ENCODE results near the gene SLC12A7. TPM values are rescaled to one million over a fixed set of nuclear protein-coding genes. Genes with fewer than 3 reads are reported as not detected.

Gene SLC12A7
- total and polyA plus RNA-seq, 11 donors: 66.3 to 159 (median 128) TPM

DNA sequence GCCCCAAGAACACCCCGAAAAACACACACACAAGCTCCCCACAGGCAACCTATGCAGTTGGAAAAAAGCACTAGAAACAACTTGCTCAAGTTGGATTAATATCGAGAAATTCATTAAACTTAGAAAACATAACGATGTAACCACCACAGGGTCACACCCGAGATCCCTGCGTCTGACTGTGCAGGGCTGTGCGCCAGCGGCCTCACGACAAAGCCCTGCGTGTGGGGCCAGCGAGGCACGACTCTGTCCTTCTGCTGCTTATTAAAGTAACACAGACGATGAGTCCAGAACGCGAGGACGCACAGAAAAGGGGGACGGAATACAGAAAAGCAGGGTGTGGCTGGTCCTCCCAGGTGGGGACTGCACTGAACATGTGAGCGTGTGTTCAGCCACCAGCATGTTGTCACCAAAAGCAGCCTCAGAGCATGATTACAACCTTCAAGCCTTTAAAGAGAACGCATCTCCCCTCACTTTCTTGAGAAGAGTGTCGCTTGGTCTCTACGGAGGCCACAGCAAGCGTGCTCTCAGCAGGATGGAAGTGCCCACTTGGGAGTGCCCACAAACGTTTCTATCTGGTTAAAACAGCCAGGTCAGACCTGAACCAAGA lies 14.4 kb downstream of the SLC12A7 start:
- DNase-seq (no peak), ATAC-seq (no peak)
- intact Hi-C loops (cut with DNase I): no loop called here
- no peaks in the 10 kb centered on the region for H3K27me3 ChIP-seq
- no peak for TF ChIP-seq POLR2A (IDR thresholded peaks at IDR 0.05)
- TF ChIP-seq, protein P1, sequence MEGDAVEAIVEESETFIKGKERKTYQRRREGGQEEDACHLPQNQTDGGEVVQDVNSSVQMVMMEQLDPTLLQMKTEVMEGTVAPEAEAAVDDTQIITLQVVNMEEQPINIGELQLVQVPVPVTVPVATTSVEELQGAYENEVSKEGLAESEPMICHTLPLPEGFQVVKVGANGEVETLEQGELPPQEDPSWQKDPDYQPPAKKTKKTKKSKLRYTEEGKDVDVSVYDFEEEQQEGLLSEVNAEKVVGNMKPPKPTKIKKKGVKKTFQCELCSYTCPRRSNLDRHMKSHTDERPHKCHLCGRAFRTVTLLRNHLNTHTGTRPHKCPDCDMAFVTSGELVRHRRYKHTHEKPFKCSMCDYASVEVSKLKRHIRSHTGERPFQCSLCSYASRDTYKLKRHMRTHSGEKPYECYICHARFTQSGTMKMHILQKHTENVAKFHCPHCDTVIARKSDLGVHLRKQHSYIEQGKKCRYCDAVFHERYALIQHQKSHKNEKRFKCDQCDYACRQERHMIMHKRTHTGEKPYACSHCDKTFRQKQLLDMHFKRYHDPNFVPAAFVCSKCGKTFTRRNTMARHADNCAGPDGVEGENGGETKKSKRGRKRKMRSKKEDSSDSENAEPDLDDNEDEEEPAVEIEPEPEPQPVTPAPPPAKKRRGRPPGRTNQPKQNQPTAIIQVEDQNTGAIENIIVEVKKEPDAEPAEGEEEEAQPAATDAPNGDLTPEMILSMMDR (IDR thresholded peaks at IDR 0.05): no peak
- no peak overlapping the region for H3K4me3 ChIP-seq
- peaks cover 0 to 44% (median 22%) of the 10 kb centered on the region in 9 donors for H3K36me3 ChIP-seq
- H3K9me3 ChIP-seq: no peaks in the 10 kb centered on the region
- WGBS, 4 donors: 59 to 83% (median 67%) methylated on average over 22 of the region's 22 CpGs
- peak overlapping the region in 4 of 12 donors; percentile 34 to 67 (median 46) for H3K27ac ChIP-seq
- peaks cover 12 to 74% (median 45%) of the 10 kb centered on the region in 12 donors for H3K4me1 ChIP-seq

DNA sequence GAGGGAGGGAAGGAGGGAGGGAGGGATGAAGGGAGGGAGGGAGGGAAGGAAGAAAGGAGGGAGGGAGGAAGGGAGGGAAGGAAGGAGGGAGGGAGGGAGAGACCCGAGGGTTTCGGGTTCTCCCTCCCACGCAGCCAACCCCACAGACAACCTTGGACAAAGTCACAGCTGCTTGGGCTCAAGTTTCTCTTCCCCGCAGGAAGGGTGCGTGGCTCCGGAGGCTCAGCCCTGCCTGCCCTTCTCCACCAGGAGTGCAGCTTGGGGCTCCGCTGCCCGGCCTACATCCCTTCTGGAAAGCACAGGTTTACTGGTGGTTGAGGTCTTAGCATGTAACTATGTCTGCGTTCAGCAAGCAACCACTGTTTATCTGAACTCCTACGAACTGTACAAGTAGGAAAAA lies 15.0 kb downstream of the SLC12A7 start:
- Histone ChIP-seq H3K4me1 (peaks cover 5 to 72% (median 39%) of the 10 kb centered on the region in 12 donors), H3K9me3 (no peaks in the 10 kb centered on the region), H3K4me3 (no peak overlapping the region), H3K27me3 (no peaks in the 10 kb centered on the region), H3K27ac (peak overlapping the region in 4 of 12 donors; percentile 10 to 67 (median 46)), H3K36me3 (peaks cover 0 to 51% (median 25%) of the 10 kb centered on the region in 9 donors)
- 38 to 59% (median 57%) methylated on average over 10 of the region's 10 CpGs for WGBS, 4 donors
- ATAC-seq (no peak), DNase-seq (no peak)
- TF ChIP-seq POLR2A (IDR thresholded peaks at IDR 0.05): no peak
- intact Hi-C loops (cut with DNase I): no loop called here

DNA sequence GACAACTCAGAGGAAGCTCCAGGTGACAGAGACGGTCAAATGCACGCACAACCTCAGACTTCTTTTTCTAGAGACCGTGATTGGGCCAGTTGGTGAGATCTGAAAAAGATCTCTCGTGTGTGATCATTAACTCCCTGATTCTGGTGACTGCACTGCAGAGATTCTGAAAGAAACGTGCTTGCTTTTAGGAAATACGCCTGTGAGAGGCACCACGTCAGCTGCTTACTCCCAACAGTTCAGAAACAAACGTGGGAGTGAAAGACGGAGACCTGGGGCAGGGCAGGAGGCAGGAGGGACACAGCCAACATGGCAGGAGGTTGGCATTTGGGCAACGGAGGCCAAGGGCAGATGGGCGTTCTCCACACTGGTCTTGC lies 15.9 kb downstream of the SLC12A7 start:
- no peak overlapping the region for H3K27ac ChIP-seq
- H3K4me1 ChIP-seq: peaks cover 3 to 72% (median 35%) of the 10 kb centered on the region in 12 donors
- H3K9me3 ChIP-seq: no peaks in the 10 kb centered on the region
- intact Hi-C loops (cut with DNase I): no loop called here
- H3K36me3 ChIP-seq: peaks cover 0 to 60% (median 32%) of the 10 kb centered on the region in 9 donors
- DNase-seq: no peak
- no peak overlapping the region for H3K4me3 ChIP-seq
- H3K27me3 ChIP-seq: no peaks in the 10 kb centered on the region
- no peak for ATAC-seq
- TF ChIP-seq, protein P1 (IDR thresholded peaks at IDR 0.05): no peak
- no peak for TF ChIP-seq POLR2A (IDR thresholded peaks at IDR 0.05)
- 80 to 88% (median 85%) methylated on average over 11 of the region's 11 CpGs for WGBS, 4 donors

DNA sequence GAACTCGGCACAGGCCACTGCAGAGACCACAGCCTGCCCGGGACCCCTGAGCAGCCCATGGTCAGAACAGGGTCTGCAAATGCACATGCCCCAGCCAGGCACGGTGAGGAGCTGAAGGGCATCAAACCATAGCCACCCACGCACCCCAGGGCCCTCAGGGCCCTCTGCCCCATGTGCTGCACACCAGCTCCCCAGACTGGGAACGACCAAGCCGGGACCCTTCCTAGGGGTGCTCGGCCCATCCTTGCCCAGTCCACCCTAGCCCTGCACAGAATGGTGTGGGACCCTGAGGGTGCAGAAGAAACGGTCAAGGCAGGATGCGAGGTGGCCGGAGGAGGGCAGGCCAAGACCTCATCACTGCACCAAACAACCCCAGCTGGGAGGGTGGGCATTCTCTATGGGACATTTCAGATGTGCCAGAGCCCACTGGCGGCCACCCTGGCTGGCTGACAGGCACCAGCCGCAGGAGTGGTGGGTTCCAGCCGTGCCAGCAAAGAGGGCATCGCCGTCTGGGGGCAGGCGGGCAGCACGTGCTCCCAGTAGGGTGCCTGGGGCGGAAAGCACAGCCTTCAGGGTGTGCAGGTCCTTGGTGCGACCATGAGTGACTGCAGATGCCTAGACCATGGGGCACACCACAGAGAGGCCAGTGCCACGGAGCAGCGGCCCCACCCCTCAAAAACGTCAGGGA lies 16.4 kb downstream of the SLC12A7 start:
- intact Hi-C loops (cut with DNase I): no loop called here
- Histone ChIP-seq H3K27ac (peak overlapping the region in 1 of 12 donors; percentile 81), H3K36me3 (peaks cover 0 to 64% (median 36%) of the 10 kb centered on the region in 9 donors), H3K27me3 (no peaks in the 10 kb centered on the region), H3K4me1 (peaks cover 3 to 72% (median 36%) of the 10 kb centered on the region in 12 donors), H3K4me3 (no peak overlapping the region), H3K9me3 (no peaks in the 10 kb centered on the region)
- WGBS, 4 donors: 80 to 90% (median 84%) methylated on average over 19 to 22 of the region's 22 CpGs
- no peak for TF ChIP-seq POLR2A (IDR thresholded peaks at IDR 0.05)
- TF ChIP-seq, protein P1 (IDR thresholded peaks at IDR 0.05): no peak
- no peak for DNase-seq
- no peak for ATAC-seq

All from heart left ventricle (tissue), 16 donors.